SJCRH30 (cell line): ENCODE data around the gene CDK5RAP3. TPM values are rescaled to one million over a fixed set of nuclear protein-coding genes. Genes with fewer than 3 reads are reported as not detected.

Experiments used
- DNase-seq, 2 experiments: peaks; one replicate each; pipeline ENCODE4 v3.0.0-alpha.2; 2015 to 2020
- H3K27ac ChIP-seq: fragments of 250-450 bp; sonication (Bioruptor Pico); 2 replicates; pipeline ENCODE4 v1.5.1; 2020; ENCODE audit warnings: mild to moderate bottlenecking, moderate library complexity
- H3K27me3 ChIP-seq: fragments of 250-450 bp; sonication (Bioruptor Pico); 2 replicates; pipeline ENCODE4 v1.5.1; 2020; ENCODE audit warnings: mild to moderate bottlenecking, moderate library complexity
- H3K36me3 ChIP-seq: fragments of 250-450 bp; sonication (Bioruptor Pico); 2 replicates; pipeline ENCODE4 v1.5.1; 2020; ENCODE audit warnings: mild to moderate bottlenecking, moderate library complexity
- H3K4me1 ChIP-seq: fragments of 250-450 bp; sonication (Bioruptor Pico); 2 replicates; pipeline ENCODE4 v1.5.1; 2020; ENCODE audit warnings: mild to moderate bottlenecking, moderate library complexity
- H3K4me3 ChIP-seq: fragments of 250-450 bp; sonication (Bioruptor Pico); 2 replicates; pipeline ENCODE4 v1.5.1; 2020; ENCODE audit warnings: mild to moderate bottlenecking, moderate library complexity
- H3K9me3 ChIP-seq: fragments of 250-450 bp; sonication (Bioruptor Pico); replicated peaks from 2 replicates; pipeline ENCODE4 v1.5.1; 2020; ENCODE audit warnings: mild to moderate bottlenecking, moderate library complexity
- total RNA-seq: library from RNA; depleted of rRNA; stranded (reverse); fragments of >200 nt; shearing (Covaris generic); gene quantifications from 2 replicates; pipeline ENCODE4 v1.2.3, GENCODE V29; 2014

The CDK5RAP3 gene
- total RNA-seq, 1 experiment from 2014 or later: 64.2 TPM

DNA sequence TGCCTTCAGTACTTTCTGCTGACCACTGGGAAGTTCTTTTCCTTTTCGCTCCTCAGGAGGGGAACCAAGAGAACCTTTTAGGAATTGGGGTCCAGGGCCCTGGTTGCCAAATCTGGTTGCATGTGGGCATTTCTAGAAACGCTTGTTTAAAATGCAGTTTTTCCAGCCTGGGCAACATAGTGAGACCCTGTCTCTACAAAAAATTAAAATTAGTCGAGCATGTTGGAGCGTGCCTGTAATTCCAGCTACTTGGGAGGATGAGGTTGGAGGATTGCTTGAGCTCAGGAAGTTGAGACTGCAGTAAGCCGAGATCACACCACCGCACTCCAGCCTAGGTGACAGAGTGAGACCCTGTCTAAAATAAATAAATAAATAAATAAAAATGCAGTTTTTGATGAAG, 28.3 kb upstream of the CDK5RAP3 start:
- no peaks in the 10 kb centered on the region for H3K27me3 ChIP-seq
- H3K9me3 ChIP-seq: no peaks in the 10 kb centered on the region
- peaks cover 6% of the 10 kb centered on the region; the same call in 1 of the 2 replicates for H3K4me1 ChIP-seq
- H3K27ac ChIP-seq: no peak overlapping the region
- DNase-seq: no peak
- no peaks in the 10 kb centered on the region for H3K36me3 ChIP-seq
- H3K4me3 ChIP-seq: no peak overlapping the region

- H3K4me3 ChIP-seq: no peak overlapping the region
- no peak overlapping the region for H3K27ac ChIP-seq
- H3K9me3 ChIP-seq: no peaks in the 10 kb centered on the region
- no peaks in the 10 kb centered on the region for H3K36me3 ChIP-seq
- no peak for DNase-seq
- H3K27me3 ChIP-seq: no peaks in the 10 kb centered on the region
- H3K4me1 ChIP-seq: peaks cover 6% of the 10 kb centered on the region; the same call in 1 of the 2 replicates
Measured at GRCh38 chr17:47945080-47945479, 25.8 kb upstream of the CDK5RAP3 start.

- DNase-seq: no peak
- H3K27me3 ChIP-seq: no peaks in the 10 kb centered on the region
- H3K36me3 ChIP-seq: no peaks in the 10 kb centered on the region
- H3K4me3 ChIP-seq: no peak overlapping the region
- H3K9me3 ChIP-seq: no peaks in the 10 kb centered on the region
- H3K27ac ChIP-seq: no peak overlapping the region
- H3K4me1 ChIP-seq: peaks cover 5% of the 10 kb centered on the region; the same call in 1 of the 2 replicates
Measured at GRCh38 chr17:47945529-47946508, 25.1 kb upstream of the CDK5RAP3 start.

GRCh38 chr17:47946516-47946915, 24.4 kb upstream of the CDK5RAP3 start:
- Histone ChIP-seq H3K4me1 (peaks cover 3% of the 10 kb centered on the region; the same call in 1 of the 2 replicates), H3K9me3 (no peaks in the 10 kb centered on the region), H3K27me3 (no peaks in the 10 kb centered on the region), H3K4me3 (no peak overlapping the region), H3K27ac (no peak overlapping the region), H3K36me3 (no peaks in the 10 kb centered on the region)
- DNase-seq: no peak

DNA sequence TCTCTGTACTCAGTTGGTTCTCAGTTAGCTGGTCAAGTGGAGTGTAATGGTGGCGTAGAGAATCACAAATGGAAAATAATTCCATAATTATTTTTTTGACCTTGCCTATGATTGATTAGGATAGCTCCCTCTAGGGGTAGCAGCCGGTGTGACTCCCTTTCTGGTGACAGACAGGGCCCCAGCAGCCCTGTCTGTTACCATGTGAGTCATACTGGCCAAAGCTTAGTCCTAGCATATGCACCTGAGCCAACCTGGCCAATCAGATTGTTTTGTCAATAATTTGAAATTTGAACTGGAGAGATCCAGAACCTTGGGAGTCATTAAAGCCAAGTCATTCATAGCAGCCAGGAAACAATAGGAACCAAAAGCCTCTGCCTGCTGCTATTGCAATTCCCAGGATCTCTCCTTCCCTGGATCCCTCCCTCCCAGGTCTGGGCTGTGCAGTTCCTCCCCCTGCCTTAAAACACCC, 23.9 kb upstream of the CDK5RAP3 start:
- Histone ChIP-seq H3K27me3 (no peaks in the 10 kb centered on the region), H3K27ac (no peak overlapping the region), H3K9me3 (no peaks in the 10 kb centered on the region), H3K4me3 (no peak overlapping the region), H3K36me3 (no peaks in the 10 kb centered on the region), H3K4me1 (peaks cover 3% of the 10 kb centered on the region; the same call in 1 of the 2 replicates)
- peak; percentile 73 to 76 for DNase-seq

DNA sequence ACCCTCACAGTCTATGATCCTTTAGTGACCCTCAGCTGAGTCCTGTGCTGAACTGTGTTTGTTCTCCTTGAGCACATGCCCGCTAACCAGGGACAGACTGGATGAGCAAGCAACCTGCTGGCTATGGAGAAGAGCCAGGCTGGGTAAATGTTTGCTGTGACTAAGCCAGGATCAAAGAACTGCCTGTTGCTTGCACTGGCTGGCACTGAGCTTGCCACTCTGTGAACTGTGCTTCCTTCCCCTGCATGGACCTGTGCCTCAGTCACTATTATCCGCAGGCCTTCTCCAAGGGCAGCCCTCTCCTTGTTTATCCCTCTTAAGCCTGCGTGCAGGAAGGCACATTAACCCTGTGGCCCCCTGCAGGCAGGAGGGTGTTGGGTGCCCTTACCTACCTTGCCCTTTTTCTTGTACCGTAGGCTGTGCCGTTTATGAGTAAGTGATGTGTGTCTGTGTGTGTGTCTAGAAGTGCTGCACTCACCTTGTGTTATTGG, 22.2 kb upstream of the CDK5RAP3 start:
- Histone ChIP-seq H3K27ac (no peak overlapping the region), H3K4me3 (no peak overlapping the region), H3K36me3 (no peaks in the 10 kb centered on the region), H3K4me1 (no peaks in the 10 kb centered on the region), H3K9me3 (no peaks in the 10 kb centered on the region), H3K27me3 (no peaks in the 10 kb centered on the region)
- DNase-seq: no peak

DNA sequence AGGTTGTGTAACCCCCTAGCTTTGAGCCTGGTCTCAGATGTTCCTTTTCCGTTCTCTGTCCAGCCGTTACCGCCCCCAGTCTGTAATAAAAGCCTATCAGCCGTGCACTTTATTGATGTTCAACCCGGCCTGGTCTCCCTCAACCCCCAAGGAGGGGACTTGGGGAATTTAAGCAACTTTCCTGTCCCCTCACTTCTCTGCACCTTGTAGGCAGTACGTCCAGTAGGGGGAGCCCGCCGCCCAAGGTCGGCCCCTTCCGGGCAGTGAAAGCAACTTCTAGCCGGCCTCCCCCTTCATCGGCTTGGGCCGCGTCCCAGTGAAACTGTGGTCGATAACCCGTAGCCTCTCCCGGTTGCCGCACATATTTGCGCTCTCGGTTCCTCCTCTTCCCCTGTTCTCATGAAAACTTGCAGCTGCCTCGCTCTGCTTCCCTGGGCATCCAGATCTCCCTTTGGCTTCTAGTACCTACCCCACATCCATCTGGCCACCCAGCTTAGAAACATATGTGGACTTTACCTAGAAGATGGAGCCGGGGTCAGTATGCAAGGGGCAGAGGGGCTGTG, 21.6 kb upstream of the CDK5RAP3 start:
- Histone ChIP-seq H3K4me1 (no peaks in the 10 kb centered on the region), H3K27me3 (no peaks in the 10 kb centered on the region), H3K9me3 (no peaks in the 10 kb centered on the region), H3K27ac (no peak overlapping the region), H3K36me3 (no peaks in the 10 kb centered on the region), H3K4me3 (peak overlapping the region; percentile 11; the same call in 1 of the 2 replicates)
- peak; percentile 88 to 91 for DNase-seq

GRCh38 chr17:47949946-47950345, 21.0 kb upstream of the CDK5RAP3 start:
- Histone ChIP-seq H3K27ac (no peak overlapping the region), H3K36me3 (no peaks in the 10 kb centered on the region), H3K4me3 (no peak overlapping the region), H3K4me1 (no peaks in the 10 kb centered on the region), H3K9me3 (no peaks in the 10 kb centered on the region), H3K27me3 (no peaks in the 10 kb centered on the region)
- no peak for DNase-seq

GRCh38 chr17:47950448-47950847, 20.5 kb upstream of the CDK5RAP3 start:
- Histone ChIP-seq H3K4me3 (no peak overlapping the region), H3K27ac (no peak overlapping the region), H3K9me3 (no peaks in the 10 kb centered on the region), H3K36me3 (no peaks in the 10 kb centered on the region), H3K27me3 (no peaks in the 10 kb centered on the region), H3K4me1 (no peaks in the 10 kb centered on the region)
- no peak for DNase-seq

DNA sequence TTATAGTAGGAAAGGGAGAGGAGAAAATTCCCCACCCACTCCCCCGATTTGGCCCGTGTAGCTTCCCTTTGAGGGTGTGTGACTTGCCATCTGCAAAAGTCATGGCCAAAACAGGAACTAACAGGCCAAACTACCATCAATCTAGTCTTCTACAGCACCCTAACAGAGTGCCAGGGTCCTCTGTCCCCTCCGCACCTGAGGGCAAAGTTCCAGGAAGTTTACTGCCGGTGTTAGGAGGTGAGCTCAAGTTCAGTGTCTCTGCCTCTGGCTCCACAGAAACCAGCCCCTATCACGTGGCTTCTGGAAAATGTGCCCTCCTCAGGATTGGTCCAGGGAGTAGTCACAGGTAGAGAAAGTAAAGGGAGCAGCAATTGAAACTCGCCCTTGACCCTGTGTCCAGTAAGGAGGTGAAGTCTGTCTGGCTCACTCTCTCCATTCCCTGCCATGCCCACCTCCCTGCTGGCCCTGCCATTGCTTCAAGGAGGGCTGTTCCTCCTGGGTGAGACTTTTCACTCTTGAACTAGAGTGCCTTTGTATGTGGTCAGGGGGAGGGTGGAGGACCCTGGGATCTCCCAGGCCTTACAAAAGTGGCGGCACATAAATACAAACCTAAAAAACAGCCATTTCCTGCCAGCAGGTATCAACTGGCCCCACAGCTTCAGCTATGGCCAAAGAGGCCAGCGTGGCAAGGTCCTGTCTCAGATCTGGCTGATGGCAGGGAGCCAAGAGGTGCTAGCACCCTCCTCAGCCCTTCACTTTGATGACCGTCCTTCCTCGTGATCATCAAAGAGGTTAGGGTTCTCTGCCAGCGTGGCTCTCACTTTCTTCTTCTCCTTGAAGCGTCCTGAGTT, 18.5 kb upstream of the CDK5RAP3 start:
- DNase-seq: no peak
- Histone ChIP-seq H3K36me3 (no peaks in the 10 kb centered on the region), H3K4me1 (no peaks in the 10 kb centered on the region; the same call in 1 of the 2 replicates), H3K4me3 (no peak overlapping the region), H3K27me3 (no peaks in the 10 kb centered on the region; the same call in 1 of the 2 replicates), H3K27ac (no peak overlapping the region), H3K9me3 (no peaks in the 10 kb centered on the region)

GRCh38 chr17:47953909-47954308, 17.0 kb upstream of the CDK5RAP3 start:
- H3K4me1 ChIP-seq: no peaks in the 10 kb centered on the region; the same call in 1 of the 2 replicates
- no peaks in the 10 kb centered on the region for H3K9me3 ChIP-seq
- DNase-seq: no peak
- H3K27ac ChIP-seq: no peak overlapping the region
- no peaks in the 10 kb centered on the region for H3K36me3 ChIP-seq
- peaks cover 4% of the 10 kb centered on the region for H3K27me3 ChIP-seq
- H3K4me3 ChIP-seq: no peak overlapping the region

DNA sequence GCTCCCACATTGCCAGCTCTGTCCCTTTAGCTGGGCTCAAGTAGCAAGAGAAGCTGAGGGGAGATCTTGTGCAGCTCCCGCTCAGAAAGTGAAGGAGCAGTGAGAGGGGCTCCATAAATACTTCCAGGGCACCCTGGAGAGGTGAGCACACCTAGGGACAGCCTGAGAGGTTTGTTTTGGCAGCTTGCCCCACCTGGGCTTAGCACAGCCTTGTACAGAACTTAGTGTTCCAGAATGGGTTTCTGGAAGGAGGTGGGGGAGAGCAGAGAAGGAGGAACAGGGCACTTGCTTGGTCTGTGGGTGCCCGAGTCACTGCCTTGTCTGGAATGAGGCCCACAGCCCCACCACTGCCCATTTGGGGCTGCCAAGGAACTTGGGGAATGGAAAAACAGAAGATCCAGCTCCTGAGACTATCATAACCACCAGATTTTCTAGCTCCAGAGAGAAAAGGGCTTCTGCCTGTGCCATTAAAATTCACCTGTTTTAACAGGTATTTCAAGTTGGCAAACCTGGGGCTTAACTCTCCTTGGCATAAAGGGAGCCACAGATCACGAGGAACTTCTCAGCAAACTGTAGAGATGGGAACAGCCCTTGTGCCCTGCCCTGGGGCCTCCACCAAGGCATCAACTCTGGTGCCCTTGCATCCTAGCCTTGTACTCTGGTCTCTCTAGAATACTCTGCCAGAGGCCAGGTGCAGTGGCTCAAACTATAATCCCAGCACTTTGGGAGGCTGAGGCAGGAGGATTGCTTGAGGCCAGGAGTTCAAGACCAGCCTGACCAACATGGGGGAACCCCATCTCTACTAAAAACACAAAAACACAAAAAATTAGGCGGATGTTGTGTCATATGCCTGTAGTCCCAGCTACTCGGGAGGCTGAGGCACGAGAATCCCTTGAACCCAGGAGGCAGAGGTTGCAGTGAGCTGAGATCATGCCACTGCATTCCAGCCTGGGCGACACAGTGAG, 15.1 kb upstream of the CDK5RAP3 start:
- Histone ChIP-seq H3K36me3 (no peaks in the 10 kb centered on the region), H3K27ac (no peak overlapping the region), H3K4me1 (no peaks in the 10 kb centered on the region; the same call in 1 of the 2 replicates), H3K9me3 (no peaks in the 10 kb centered on the region), H3K27me3 (peaks cover 9% of the 10 kb centered on the region), H3K4me3 (no peak overlapping the region)
- no peak for DNase-seq

- Histone ChIP-seq H3K27me3 (peaks cover 9% of the 10 kb centered on the region), H3K9me3 (no peaks in the 10 kb centered on the region), H3K27ac (no peak overlapping the region), H3K4me3 (no peak overlapping the region), H3K4me1 (no peaks in the 10 kb centered on the region; the same call in 1 of the 2 replicates), H3K36me3 (no peaks in the 10 kb centered on the region)
- no peak for DNase-seq
Measured at GRCh38 chr17:47956791-47957590, 13.9 kb upstream of the CDK5RAP3 start.
